Measurements from ENCODE around the gene GLRA3. TPM values are rescaled to one million over a fixed set of nuclear protein-coding genes. Genes with fewer than 3 reads are reported as not detected.
"Not testable (repeated sequence)": the region's sequence is repeated elsewhere in the genome, so short reads cannot be mapped to it uniquely, and the experiment has no call there.

GLRA3 gene
- not detected for total RNA-seq

GRCh38 chr4:174828845-174829701, at the start of gene GLRA3:
Gene GLRA3 (minus strand): TSS chr4:174829247. CDS start chr4:174828811, 436 bp downstream.
- H3K36me3 Mint-ChIP-seq (ENCODE audit: low read depth) = no peaks in the 10 kb centered on the region
- peaks cover 2% of the 10 kb centered on the region for H3K4me1 Mint-ChIP-seq
- no peak within 1 kb of the TSS for H3K27ac Mint-ChIP-seq
- no peaks in the 10 kb centered on the region for H3K9me3 Mint-ChIP-seq
- H3K4me3 Mint-ChIP-seq = no peak within 1 kb of the TSS
- no peak for DNase-seq
- CTCF ChIA-PET = no interaction called here
- POLR2A ChIA-PET = no interaction called here
- H3K27me3 Mint-ChIP-seq = peaks cover 3% of the 10 kb centered on the region

GRCh38 chr4:174874898-174875297, 45.9 kb upstream of the GLRA3 start:
- H3K27me3 Mint-ChIP-seq = no peaks in the 10 kb centered on the region
- no peak for DNase-seq
- no peak overlapping the region for H3K27ac Mint-ChIP-seq
- H3K36me3 Mint-ChIP-seq (ENCODE audit: low read depth) = no peaks in the 10 kb centered on the region
- H3K9me3 Mint-ChIP-seq = peaks cover 3% of the 10 kb centered on the region
- no peaks in the 10 kb centered on the region for H3K4me1 Mint-ChIP-seq
- POLR2A ChIA-PET = no interaction called here
- H3K4me3 Mint-ChIP-seq = no peak overlapping the region
- CTCF ChIA-PET = no interaction called here

- Mint-ChIP-seq H3K9me3 (peaks cover 3% of the 10 kb centered on the region), H3K4me1 (no peaks in the 10 kb centered on the region), H3K27me3 (no peaks in the 10 kb centered on the region), H3K27ac (no peak overlapping the region), H3K4me3 (no peak overlapping the region), H3K36me3 (ENCODE audit: low read depth) (no peaks in the 10 kb centered on the region)
- ChIA-PET POLR2A (no interaction called here), CTCF (no interaction called here)
- no peak for DNase-seq
Observed at GRCh38 chr4:174873931-174874330, 44.9 kb upstream of the GLRA3 start.

- POLR2A ChIA-PET; H3K27ac Mint-ChIP-seq; CTCF ChIA-PET; H3K27me3 Mint-ChIP-seq; H3K36me3 Mint-ChIP-seq (ENCODE audit: low read depth); DNase-seq; H3K4me1 Mint-ChIP-seq; H3K9me3 Mint-ChIP-seq; H3K4me3 Mint-ChIP-seq: not testable (repeated sequence)
Observed at GRCh38 chr4:174873146-174873545, 44.1 kb upstream of the GLRA3 start.

GRCh38 chr4:174871407-174871806, 42.4 kb upstream of the GLRA3 start:
- Mint-ChIP-seq H3K4me1 (no peaks in the 10 kb centered on the region), H3K9me3 (no peaks in the 10 kb centered on the region), H3K36me3 (ENCODE audit: low read depth) (no peaks in the 10 kb centered on the region), H3K4me3 (no peak overlapping the region), H3K27ac (no peak overlapping the region), H3K27me3 (no peaks in the 10 kb centered on the region)
- ChIA-PET CTCF (no interaction called here), POLR2A (no interaction called here)
- DNase-seq = no peak

GRCh38 chr4:174870311-174870710, 41.3 kb upstream of the GLRA3 start:
- ChIA-PET POLR2A (no interaction called here), CTCF (no interaction called here)
- Mint-ChIP-seq H3K4me1 (no peaks in the 10 kb centered on the region), H3K27ac (no peak overlapping the region), H3K36me3 (ENCODE audit: low read depth) (no peaks in the 10 kb centered on the region), H3K27me3 (no peaks in the 10 kb centered on the region), H3K4me3 (no peak overlapping the region), H3K9me3 (no peaks in the 10 kb centered on the region)
- no peak for DNase-seq

- Mint-ChIP-seq H3K36me3 (ENCODE audit: low read depth) (no peaks in the 10 kb centered on the region), H3K4me3 (no peak overlapping the region), H3K27ac (no peak overlapping the region), H3K4me1 (no peaks in the 10 kb centered on the region), H3K9me3 (no peaks in the 10 kb centered on the region), H3K27me3 (no peaks in the 10 kb centered on the region)
- ChIA-PET CTCF (no interaction called here), POLR2A (no interaction called here)
- no peak for DNase-seq
Observed at GRCh38 chr4:174869339-174869738, 40.3 kb upstream of the GLRA3 start.

GRCh38 chr4:174867903-174868302, 38.9 kb upstream of the GLRA3 start:
- DNase-seq = no peak
- H3K36me3 Mint-ChIP-seq (ENCODE audit: low read depth) = no peaks in the 10 kb centered on the region
- no peaks in the 10 kb centered on the region for H3K9me3 Mint-ChIP-seq
- no peak overlapping the region for H3K27ac Mint-ChIP-seq
- H3K4me1 Mint-ChIP-seq = no peaks in the 10 kb centered on the region
- CTCF ChIA-PET = no interaction called here
- H3K4me3 Mint-ChIP-seq = no peak overlapping the region
- no peaks in the 10 kb centered on the region for H3K27me3 Mint-ChIP-seq
- POLR2A ChIA-PET = no interaction called here

- ChIA-PET POLR2A (no interaction called here), CTCF (no interaction called here)
- H3K9me3 Mint-ChIP-seq = no peaks in the 10 kb centered on the region
- no peaks in the 10 kb centered on the region for H3K36me3 Mint-ChIP-seq (ENCODE audit: low read depth)
- no peak overlapping the region for H3K27ac Mint-ChIP-seq
- no peak overlapping the region for H3K4me3 Mint-ChIP-seq
- H3K4me1 Mint-ChIP-seq = no peaks in the 10 kb centered on the region
- H3K27me3 Mint-ChIP-seq = no peaks in the 10 kb centered on the region
- no peak for DNase-seq
Observed at GRCh38 chr4:174865418-174865985, 36.5 kb upstream of the GLRA3 start.

GRCh38 chr4:174864031-174864430, 35.0 kb upstream of the GLRA3 start:
- H3K27ac Mint-ChIP-seq = no peak overlapping the region
- H3K4me3 Mint-ChIP-seq = no peak overlapping the region
- H3K36me3 Mint-ChIP-seq (ENCODE audit: low read depth) = no peaks in the 10 kb centered on the region
- DNase-seq = no peak
- no peaks in the 10 kb centered on the region for H3K27me3 Mint-ChIP-seq
- H3K9me3 Mint-ChIP-seq = peaks cover 3% of the 10 kb centered on the region
- POLR2A ChIA-PET = no interaction called here
- CTCF ChIA-PET = no interaction called here
- H3K4me1 Mint-ChIP-seq = no peaks in the 10 kb centered on the region

GRCh38 chr4:174860588-174860987, 31.5 kb upstream of the GLRA3 start:
- POLR2A ChIA-PET = no interaction called here
- no peak overlapping the region for H3K4me3 Mint-ChIP-seq
- no peaks in the 10 kb centered on the region for H3K36me3 Mint-ChIP-seq (ENCODE audit: low read depth)
- CTCF ChIA-PET = no interaction called here
- H3K4me1 Mint-ChIP-seq = no peaks in the 10 kb centered on the region
- no peak overlapping the region for H3K27ac Mint-ChIP-seq
- no peaks in the 10 kb centered on the region for H3K27me3 Mint-ChIP-seq
- DNase-seq = no peak
- H3K9me3 Mint-ChIP-seq = peaks cover 3% of the 10 kb centered on the region

GRCh38 chr4:174859904-174860303, 30.9 kb upstream of the GLRA3 start:
- CTCF ChIA-PET = no interaction called here

GRCh38 chr4:174856926-174857800, 28.1 kb upstream of the GLRA3 start:
- ChIA-PET CTCF (no interaction called here), POLR2A (no interaction called here)
- H3K27ac Mint-ChIP-seq = no peak overlapping the region
- no peak for DNase-seq
- H3K4me1 Mint-ChIP-seq = no peaks in the 10 kb centered on the region
- no peak overlapping the region for H3K4me3 Mint-ChIP-seq
- H3K36me3 Mint-ChIP-seq (ENCODE audit: low read depth) = no peaks in the 10 kb centered on the region
- H3K9me3 Mint-ChIP-seq = peaks cover 3% of the 10 kb centered on the region
- no peaks in the 10 kb centered on the region for H3K27me3 Mint-ChIP-seq

More at GRCh38 chr4:174859904-174860303, 30.9 kb upstream of the GLRA3 start:
- H3K36me3 Mint-ChIP-seq (ENCODE audit: low read depth) = no peaks in the 10 kb centered on the region
- H3K9me3 Mint-ChIP-seq = peaks cover 3% of the 10 kb centered on the region
- no peaks in the 10 kb centered on the region for H3K27me3 Mint-ChIP-seq
- POLR2A ChIA-PET = no interaction called here
- no peak for DNase-seq
- no peaks in the 10 kb centered on the region for H3K4me1 Mint-ChIP-seq
- no peak overlapping the region for H3K27ac Mint-ChIP-seq
- no peak overlapping the region for H3K4me3 Mint-ChIP-seq

Data from activated CD4-positive, alpha-beta memory T cell treated with anti-CD3 and anti-CD28 coated beads, Interleukin-2, amount 10 ng/mL, durations not matched to agents 7 days and 5 days (primary cell).